H9 (cell line): ENCODE results near the gene LEF1. TPM values are rescaled to one million over a fixed set of nuclear protein-coding genes. Genes with fewer than 3 reads are reported as not detected.

Experiments
- DNase-seq: peaks from one replicate; pipeline ENCODE4 v3.0.0-alpha.2; 2017
- H2AFZ ChIP-seq: one replicate; pipeline ENCODE4 v1.6.1; 2013; ENCODE audit warnings: mild to moderate bottlenecking, low read length, control low read depth, moderate library complexity
- H2AK5ac ChIP-seq: 2 replicates; pipeline ENCODE4 v1.6.1; 2013; ENCODE audit warnings: low read length, control low read depth, mixed read lengths; ENCODE audit not compliant: insufficient read length
- H2BK120ac ChIP-seq: one replicate; pipeline ENCODE4 v1.6.1; 2013; ENCODE audit warnings: low read depth, mild to moderate bottlenecking, low read length, control low read depth, inconsistent platforms; ENCODE audit not compliant: poor library complexity, severe bottlenecking
- H2BK12ac ChIP-seq: 2 replicates; pipeline ENCODE4 v1.6.1; 2013; ENCODE audit warnings: low read length, control low read depth, mixed read lengths, low read depth; ENCODE audit not compliant: insufficient read length
- H2BK15ac ChIP-seq: 2 replicates; pipeline ENCODE4 v1.6.1; 2013; ENCODE audit warnings: low read depth, low read length, control low read depth
- H2BK20ac ChIP-seq: one replicate; pipeline ENCODE4 v1.6.1; 2013; ENCODE audit warnings: low read depth, mild to moderate bottlenecking, low read length, control low read depth, inconsistent platforms; ENCODE audit not compliant: poor library complexity, severe bottlenecking
- H2BK5ac ChIP-seq: 2 replicates; pipeline ENCODE4 v1.6.1; 2013; ENCODE audit warnings: low read length, control low read depth, mixed read lengths; ENCODE audit not compliant: insufficient read length
- H3K14ac ChIP-seq: 2 replicates; pipeline ENCODE4 v1.6.1; 2013; ENCODE audit warnings: low read length, control low read depth; ENCODE audit not compliant: insufficient read depth
- H3K18ac ChIP-seq: 2 replicates; pipeline ENCODE4 v1.6.1; 2013; ENCODE audit warnings: low read depth, mild to moderate bottlenecking, mixed read lengths, low read length, control low read depth; ENCODE audit not compliant: insufficient read length
- H3K23ac ChIP-seq: 2 replicates; pipeline ENCODE4 v1.6.1; 2013; ENCODE audit warnings: low read length, control low read depth, mixed read lengths, low read depth; ENCODE audit not compliant: insufficient read length
- H3K23me2 ChIP-seq: 2 replicates; pipeline ENCODE4 v1.6.1; 2013; ENCODE audit warnings: low read depth, mild to moderate bottlenecking, mixed read lengths, low read length, control low read depth; ENCODE audit not compliant: insufficient read length, poor library complexity, severe bottlenecking
- H3K27ac ChIP-seq: 2 replicates; pipeline ENCODE4 v1.5.1; 2013; ENCODE audit warnings: low read length, control low read depth, mixed read lengths, low read depth; ENCODE audit not compliant: insufficient read length
- H3K27me3 ChIP-seq: 2 replicates; pipeline ENCODE4 v1.6.1; 2013; ENCODE audit warnings: low read length, control low read depth, inconsistent platforms; ENCODE audit not compliant: insufficient read depth
- H3K4ac ChIP-seq: 2 replicates; pipeline ENCODE4 v1.6.1; 2013; ENCODE audit warnings: low read depth, mild to moderate bottlenecking, control low read depth, inconsistent platforms, low read length, moderate library complexity
- H3K4me1 ChIP-seq: 2 replicates; pipeline ENCODE4 v1.6.1; 2013; ENCODE audit warnings: low read length, control low read depth, inconsistent platforms; ENCODE audit not compliant: insufficient read depth
- H3K4me2 ChIP-seq: 2 replicates; pipeline ENCODE4 v1.6.1; 2013; ENCODE audit warnings: low read length, control low read depth, mixed read lengths; ENCODE audit not compliant: insufficient read length, insufficient read depth
- H3K56ac ChIP-seq: 2 replicates; pipeline ENCODE4 v1.6.1; 2013; ENCODE audit warnings: low read depth, mild to moderate bottlenecking, mixed read lengths, low read length, control low read depth; ENCODE audit not compliant: insufficient read length
- H3K79me1 ChIP-seq: 2 replicates; pipeline ENCODE4 v1.6.1; 2013; ENCODE audit warnings: low read depth, mild to moderate bottlenecking, moderate library complexity, low read length, control low read depth, inconsistent platforms; ENCODE audit not compliant: insufficient read depth, poor library complexity, severe bottlenecking
- H3K79me2 ChIP-seq: 2 replicates; pipeline ENCODE4 v1.6.1; 2013; ENCODE audit warnings: low read length, control low read depth, inconsistent platforms; ENCODE audit not compliant: insufficient read depth
- H3K9ac ChIP-seq: 2 replicates; pipeline ENCODE4 v1.6.1; 2013; ENCODE audit warnings: low read length, control low read depth, mixed read lengths; ENCODE audit not compliant: insufficient read length; ENCODE audit errors: extremely low read depth
- H3K9me3 ChIP-seq: one replicate; pipeline ENCODE4 v1.6.1; 2013; ENCODE audit warnings: low read depth, low read length, inconsistent platforms; ENCODE audit not compliant: control insufficient read depth
- H3T11ph ChIP-seq: one replicate; pipeline ENCODE4 v1.6.1; 2013; ENCODE audit warnings: mild to moderate bottlenecking, low read length, control low read depth, inconsistent platforms
- H4K20me1 ChIP-seq: one replicate; pipeline ENCODE4 v1.6.1; 2013; ENCODE audit not compliant: control insufficient read depth, insufficient read length, insufficient read depth
- H4K5ac ChIP-seq: 2 replicates; pipeline ENCODE4 v1.6.1; 2013; ENCODE audit warnings: low read depth, mild to moderate bottlenecking, mixed read lengths, low read length, control low read depth; ENCODE audit not compliant: insufficient read length
- H4K8ac ChIP-seq: replicated peaks from 2 replicates; pipeline ENCODE4 v1.6.1; 2013; ENCODE audit warnings: low read length, control low read depth, mixed read lengths, low read depth; ENCODE audit not compliant: insufficient read length
- H4K91ac ChIP-seq: 2 replicates; pipeline ENCODE4 v1.6.1; 2013; ENCODE audit warnings: low read depth, mild to moderate bottlenecking, moderate library complexity, mixed read lengths, low read length, control low read depth; ENCODE audit not compliant: insufficient read length
- H3K27ac Mint-ChIP-seq, 3 experiments: 2 replicates in 2 of 3; 3 replicates in 1 of 3; pipeline ENCODE4 v1.8.0; 2020 to 2021; ENCODE audit warnings: mixed read lengths in 3 of 3, mild to moderate bottlenecking in 1 of 3, moderate library complexity in 1 of 3
- H3K27me3 Mint-ChIP-seq: 2 replicates; pipeline ENCODE4 v1.8.0; 2021; ENCODE audit warnings: low read depth, mild to moderate bottlenecking, moderate library complexity, mixed read lengths
- H3K36me3 Mint-ChIP-seq, 3 experiments: 2 replicates in 2 of 3; 3 replicates in 1 of 3; pipeline ENCODE4 v1.8.0; 2020 to 2021; ENCODE audit warnings: low read depth in 3 of 3, mixed read lengths in 3 of 3; ENCODE audit not compliant: insufficient read depth in 1 of 3
- H3K4me1 Mint-ChIP-seq, 2 experiments: 2 replicates each; pipeline ENCODE4 v1.8.0; 2020; ENCODE audit warnings: mixed read lengths in 2 of 2
- H3K4me3 Mint-ChIP-seq, 2 experiments: 2 replicates in 1 of 2; 3 replicates in 1 of 2; pipeline ENCODE4 v1.8.0; 2020 to 2021; ENCODE audit warnings: mild to moderate bottlenecking in 2 of 2, mixed read lengths in 2 of 2, moderate library complexity in 1 of 2
- H3K9me3 Mint-ChIP-seq, 2 experiments: 2 replicates in 1 of 2; 3 replicates in 1 of 2; pipeline ENCODE4 v1.8.0; 2020; ENCODE audit warnings: mild to moderate bottlenecking in 2 of 2, mixed read lengths in 2 of 2, moderate library complexity in 1 of 2
- CTCF ChIP-seq: fragments of 200-600 bp; sonication (generic); conservative IDR thresholded peaks from 3 replicates; pipeline ENCODE4 v1.8.0; 2021; ENCODE audit warnings: antibody characterized with exemption, mild to moderate bottlenecking
- WGBS: extraction: QIAGEN DNeasy Blood & Tissue Kit; methylation state at CpG from one replicate; pipeline ENCODE4 v1.1.7; 2013; ENCODE audit warnings: missing lambda C conversion rate, low lambda C conversion rate, mixed read lengths; ENCODE audit not compliant: insufficient read length; ENCODE audit errors: extremely low coverage; 5-methylcytosine and 5-hydroxymethylcytosine counted together
- total RNA-seq: library from RNA; stranded (reverse); gene quantifications from 2 replicates; pipeline ENCODE4 v1.2.1, GENCODE V29; 2021

LEF1 gene
- total RNA-seq, 1 experiment from 2014 or later: 2.5 TPM

DNA sequence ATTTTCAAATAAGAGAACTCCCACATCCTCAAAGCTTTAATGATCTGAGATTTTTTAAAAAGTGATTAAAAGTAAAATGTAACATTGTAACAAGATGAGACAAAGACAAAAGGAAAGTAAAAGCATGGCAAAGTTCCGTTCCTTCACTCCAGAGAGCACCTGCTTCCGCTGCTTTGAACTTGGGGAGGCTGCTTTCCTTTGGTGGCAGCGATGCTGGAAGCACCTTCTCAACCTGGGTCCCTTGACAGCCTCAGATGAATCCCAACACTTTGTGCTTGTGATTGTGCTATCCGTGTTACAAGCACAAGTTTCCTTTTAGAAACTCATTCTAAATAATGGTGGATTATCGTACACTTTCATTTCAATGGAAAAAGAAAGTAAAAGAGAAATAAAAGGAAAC is 119.3 kb downstream of the LEF1 start:
- Histone ChIP-seq H2BK12ac (no peak overlapping the region), H3K4ac (no peak overlapping the region), H2BK20ac (no peak overlapping the region), H4K20me1 (no peaks in the 10 kb centered on the region), H3K27me3 (no peaks in the 10 kb centered on the region; the same call in 1 of the 2 replicates), H3K4me2 (no peak overlapping the region), H3K23ac (no peak overlapping the region), H4K5ac (no peak overlapping the region), H3K79me1 (no peaks in the 10 kb centered on the region), H3K9me3 (no peaks in the 10 kb centered on the region), H2AFZ (no peak overlapping the region), H3K79me2 (no peaks in the 10 kb centered on the region), H4K91ac (no peak overlapping the region), H3K18ac (no peak overlapping the region), H2BK120ac (no peak overlapping the region), H3K9ac (no peak overlapping the region), H3K4me1 (peaks cover 3% of the 10 kb centered on the region; the same call in 1 of the 2 replicates), H3K23me2 (no peaks in the 10 kb centered on the region), H3K56ac (no peak overlapping the region), H3K27ac (no peak overlapping the region), H4K8ac (no peak overlapping the region), H2BK5ac (no peak overlapping the region), H3T11ph (no peak overlapping the region), H2AK5ac (no peak overlapping the region), H3K14ac (no peak overlapping the region), H2BK15ac (no peak overlapping the region)
- peaks cover 9 to 10% of the 10 kb centered on the region in 2 experiments for H3K4me1 Mint-ChIP-seq
- no peak overlapping the region for H3K4me3 Mint-ChIP-seq
- H3K27me3 Mint-ChIP-seq: peaks cover 47% of the 10 kb centered on the region
- no CpG with 5 or more reads among the region's 5 CpGs for whole genome bisulfite sequencing
- no peak overlapping the region for H3K27ac Mint-ChIP-seq
- TF ChIP-seq CTCF: no peak
- no peaks in the 10 kb centered on the region; a peak in 1 of 7 replicates for H3K36me3 Mint-ChIP-seq
- no peaks in the 10 kb centered on the region for H3K9me3 Mint-ChIP-seq
- DNase-seq: no peak
